Activated naive CD8-positive, alpha-beta T cell treated with anti-CD3 and anti-CD28 coated beads, Interleukin-2, amount 50 U/mL, for 24 hours (primary cell): Measurements from ENCODE around the gene GAN.
A peak's percentile ranks its signal among the peaks of the same experiment; 100 is the strongest.

Experiments used
- ATAC-seq: fragments of 150-1000 bp; cut with Tn5 transposase; one replicate; pipeline ENCODE4 v1.10.0; 2021
- DNase-seq: peaks from one replicate; pipeline ENCODE4 v3.0.0; 2021
- H3K27ac Mint-ChIP-seq: one replicate; pipeline ENCODE4 v1.8.0; 2021; ENCODE audit warnings: mild to moderate bottlenecking, mixed read lengths
- H3K27me3 Mint-ChIP-seq: one replicate; pipeline ENCODE4 v1.8.0; 2021; ENCODE audit warnings: mixed read lengths
- H3K36me3 Mint-ChIP-seq: one replicate; pipeline ENCODE4 v1.8.0; 2021; ENCODE audit warnings: low read depth, mixed read lengths
- H3K4me1 Mint-ChIP-seq: one replicate; pipeline ENCODE4 v1.8.0; 2021; ENCODE audit warnings: mixed read lengths
- H3K4me3 Mint-ChIP-seq: one replicate; pipeline ENCODE4 v1.8.0; 2021; ENCODE audit warnings: mild to moderate bottlenecking, moderate library complexity, mixed read lengths
- H3K9me3 Mint-ChIP-seq: one replicate; pipeline ENCODE4 v1.8.0; 2021; ENCODE audit warnings: mixed read lengths

GAN gene

GRCh38 chr16:81357711-81358260 lies 43.0 kb downstream of the GAN start:
- ATAC-seq (no peak), DNase-seq (no peak)
- Mint-ChIP-seq H3K9me3 (no peaks in the 10 kb centered on the region), H3K27ac (no peak overlapping the region), H3K4me1 (peaks cover 18% of the 10 kb centered on the region), H3K27me3 (no peaks in the 10 kb centered on the region), H3K36me3 (peaks cover 18% of the 10 kb centered on the region), H3K4me3 (no peak overlapping the region)

DNA sequence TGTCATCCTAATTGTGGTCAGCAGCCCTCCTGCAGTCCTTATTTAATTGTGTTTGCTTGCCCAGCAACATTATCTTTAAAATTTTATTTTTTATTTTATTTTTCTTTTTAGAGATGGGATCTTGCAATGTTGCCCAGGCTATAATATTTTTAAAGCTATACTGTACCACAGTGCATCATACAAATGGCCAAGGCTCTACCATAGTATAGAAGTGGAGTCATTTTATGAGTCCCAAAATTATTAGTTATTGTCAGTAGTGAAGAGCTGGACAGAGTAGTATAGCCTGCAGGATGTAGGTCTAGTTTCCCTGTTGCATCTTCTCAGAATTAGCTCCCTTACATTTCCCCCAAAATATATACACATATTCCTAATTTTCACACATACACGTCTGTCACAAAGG lies 44.1 kb downstream of the GAN start:
- ATAC-seq (no peak), DNase-seq (no peak)
- Mint-ChIP-seq H3K27me3 (no peaks in the 10 kb centered on the region), H3K9me3 (no peaks in the 10 kb centered on the region), H3K4me1 (peaks cover 11% of the 10 kb centered on the region), H3K36me3 (peaks cover 20% of the 10 kb centered on the region), H3K27ac (no peak overlapping the region), H3K4me3 (no peak overlapping the region)

- Mint-ChIP-seq H3K9me3 (no peaks in the 10 kb centered on the region), H3K27me3 (no peaks in the 10 kb centered on the region), H3K4me3 (no peak overlapping the region), H3K36me3 (peaks cover 24% of the 10 kb centered on the region), H3K27ac (no peak overlapping the region), H3K4me1 (peaks cover 5% of the 10 kb centered on the region)
- ATAC-seq (no peak), DNase-seq (no peak)
These were observed 45.4 kb downstream of the GAN start for GRCh38 chr16:81360135-81360534.

DNA sequence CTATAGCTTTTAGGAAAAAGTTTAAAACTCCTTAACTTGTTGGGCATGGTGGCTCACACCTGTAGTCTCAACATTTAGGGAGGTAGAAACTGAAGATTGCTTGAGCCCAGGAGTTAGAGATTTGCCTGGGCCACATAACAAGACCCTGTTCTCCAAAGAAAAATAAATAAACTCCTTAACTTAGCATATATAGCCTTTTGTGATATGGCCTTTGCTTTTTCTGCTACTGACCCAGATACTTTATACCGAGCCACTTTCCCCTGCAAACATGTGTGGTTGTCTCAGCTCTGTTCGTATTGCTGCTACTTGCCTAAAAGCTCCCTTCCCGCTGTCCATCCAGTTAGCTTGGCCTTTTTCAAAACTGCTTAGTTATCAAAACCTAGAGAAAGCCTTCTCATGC lies 51.0 kb downstream of the GAN start:
- H3K36me3 Mint-ChIP-seq = peaks cover 18% of the 10 kb centered on the region
- DNase-seq = no peak
- no peak overlapping the region for H3K4me3 Mint-ChIP-seq
- H3K27me3 Mint-ChIP-seq = no peaks in the 10 kb centered on the region
- H3K4me1 Mint-ChIP-seq = no peaks in the 10 kb centered on the region
- H3K9me3 Mint-ChIP-seq = no peaks in the 10 kb centered on the region
- H3K27ac Mint-ChIP-seq = no peak overlapping the region
- ATAC-seq = no peak

GRCh38 chr16:81366316-81366932 lies 51.7 kb downstream of the GAN start:
- peaks cover 18% of the 10 kb centered on the region for H3K36me3 Mint-ChIP-seq
- H3K27me3 Mint-ChIP-seq = no peaks in the 10 kb centered on the region
- H3K27ac Mint-ChIP-seq = no peak overlapping the region
- H3K4me1 Mint-ChIP-seq = no peaks in the 10 kb centered on the region
- DNase-seq (no peak), ATAC-seq (no peak)
- H3K9me3 Mint-ChIP-seq = no peaks in the 10 kb centered on the region
- H3K4me3 Mint-ChIP-seq = no peak overlapping the region

- ATAC-seq (no peak), DNase-seq (no peak)
- Mint-ChIP-seq H3K27ac (no peak overlapping the region), H3K27me3 (no peaks in the 10 kb centered on the region), H3K36me3 (peaks cover 23% of the 10 kb centered on the region), H3K9me3 (no peaks in the 10 kb centered on the region), H3K4me3 (no peak overlapping the region), H3K4me1 (no peaks in the 10 kb centered on the region)
These were observed 53.1 kb downstream of the GAN start for GRCh38 chr16:81367821-81368220.

DNA sequence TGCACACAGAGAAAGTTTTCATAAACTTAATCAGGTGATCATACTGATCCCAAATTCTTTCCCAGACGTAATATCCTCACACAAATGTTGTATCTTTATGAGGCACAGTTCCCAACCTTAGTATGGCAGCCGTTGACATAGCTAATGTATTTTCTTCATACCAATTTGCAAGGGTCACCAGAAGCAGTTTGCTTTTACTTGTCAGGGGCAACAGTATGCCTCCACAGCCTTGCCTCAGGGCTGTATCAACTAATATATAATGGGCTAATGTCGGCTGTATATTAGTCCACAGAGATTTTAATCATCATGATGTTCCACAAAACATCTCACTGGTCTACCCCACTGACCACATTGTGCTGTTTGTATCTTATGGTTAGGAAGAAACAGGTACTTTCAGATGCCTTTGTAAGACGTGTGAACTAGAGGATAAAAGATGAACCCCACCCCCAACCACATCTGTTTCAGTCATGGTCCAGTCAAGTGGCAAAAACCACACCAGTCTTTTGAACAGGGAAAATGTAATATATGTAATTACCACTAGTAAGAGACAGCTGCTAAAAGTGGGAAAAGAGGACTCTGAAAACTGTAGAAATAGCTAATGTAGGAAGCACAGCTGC lies 55.2 kb downstream of the GAN start:
- ATAC-seq (no peak), DNase-seq (no peak)
- H3K9me3 Mint-ChIP-seq = no peaks in the 10 kb centered on the region
- H3K27me3 Mint-ChIP-seq = no peaks in the 10 kb centered on the region
- H3K36me3 Mint-ChIP-seq = peaks cover 23% of the 10 kb centered on the region
- no peak overlapping the region for H3K27ac Mint-ChIP-seq
- H3K4me3 Mint-ChIP-seq = no peak overlapping the region
- peaks cover 4% of the 10 kb centered on the region for H3K4me1 Mint-ChIP-seq

GRCh38 chr16:81371106-81371505 lies 56.3 kb downstream of the GAN start:
- H3K4me1 Mint-ChIP-seq = peaks cover 4% of the 10 kb centered on the region
- H3K27me3 Mint-ChIP-seq = no peaks in the 10 kb centered on the region
- H3K4me3 Mint-ChIP-seq = no peak overlapping the region
- ATAC-seq (no peak), DNase-seq (no peak)
- H3K36me3 Mint-ChIP-seq = peaks cover 23% of the 10 kb centered on the region
- no peak overlapping the region for H3K27ac Mint-ChIP-seq
- H3K9me3 Mint-ChIP-seq = no peaks in the 10 kb centered on the region

DNA sequence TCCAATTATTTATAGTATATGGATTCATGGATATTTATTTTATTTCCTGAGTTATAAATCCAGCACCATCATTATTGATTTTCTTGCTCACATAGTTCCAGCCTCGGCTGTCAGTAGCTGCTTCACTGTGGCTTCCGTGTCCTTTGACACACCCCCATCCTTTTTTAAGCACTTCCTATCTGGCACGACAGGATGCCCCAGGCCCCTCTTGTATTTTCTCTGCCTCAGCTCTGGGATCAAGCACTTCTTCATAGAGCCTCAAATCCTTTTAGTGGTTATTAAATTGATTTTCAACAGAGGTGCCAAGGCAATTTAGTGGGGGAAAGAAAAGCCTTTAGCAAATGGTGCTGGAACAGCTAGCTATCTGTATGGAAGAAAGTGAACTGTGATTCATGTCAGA lies 59.8 kb downstream of the GAN start:
- no peak overlapping the region for H3K4me3 Mint-ChIP-seq
- H3K27ac Mint-ChIP-seq = no peak overlapping the region
- ATAC-seq (no peak), DNase-seq (no peak)
- no peaks in the 10 kb centered on the region for H3K9me3 Mint-ChIP-seq
- peaks cover 6% of the 10 kb centered on the region for H3K4me1 Mint-ChIP-seq
- peaks cover 19% of the 10 kb centered on the region for H3K36me3 Mint-ChIP-seq
- no peaks in the 10 kb centered on the region for H3K27me3 Mint-ChIP-seq

GRCh38 chr16:81376880-81377279 lies 62.1 kb downstream of the GAN start:
- no peaks in the 10 kb centered on the region for H3K27me3 Mint-ChIP-seq
- H3K36me3 Mint-ChIP-seq = peaks cover 19% of the 10 kb centered on the region

GRCh38 chr16:81378049-81378448 lies 63.3 kb downstream of the GAN start:
- Mint-ChIP-seq H3K4me1 (peaks cover 6% of the 10 kb centered on the region), H3K27me3 (no peaks in the 10 kb centered on the region), H3K36me3 (peaks cover 14% of the 10 kb centered on the region), H3K27ac (no peak overlapping the region), H3K4me3 (no peak overlapping the region), H3K9me3 (no peaks in the 10 kb centered on the region)
- no peak for DNase-seq
- ATAC-seq = no peak

More at GRCh38 chr16:81376880-81377279, 62.1 kb downstream of the GAN start:
- peak; percentile 24 for ATAC-seq
- Mint-ChIP-seq H3K9me3 (no peaks in the 10 kb centered on the region), H3K27ac (no peak overlapping the region), H3K4me3 (no peak overlapping the region), H3K4me1 (peaks cover 6% of the 10 kb centered on the region)
- DNase-seq = peak; percentile 23

- ATAC-seq (no peak), DNase-seq (no peak)
- Mint-ChIP-seq H3K9me3 (no peaks in the 10 kb centered on the region), H3K36me3 (peaks cover 9% of the 10 kb centered on the region), H3K4me1 (peaks cover 2% of the 10 kb centered on the region), H3K4me3 (no peak overlapping the region), H3K27ac (no peak overlapping the region), H3K27me3 (no peaks in the 10 kb centered on the region)
These were observed 66.2 kb downstream of the GAN start for GRCh38 chr16:81380932-81381331.

GRCh38 chr16:81384006-81384405 lies 69.2 kb downstream of the GAN start:
- H3K9me3 Mint-ChIP-seq = no peaks in the 10 kb centered on the region
- DNase-seq (no peak), ATAC-seq (no peak)
- H3K4me1 Mint-ChIP-seq = no peaks in the 10 kb centered on the region
- no peak overlapping the region for H3K27ac Mint-ChIP-seq
- H3K4me3 Mint-ChIP-seq = no peak overlapping the region
- no peaks in the 10 kb centered on the region for H3K27me3 Mint-ChIP-seq
- H3K36me3 Mint-ChIP-seq = peaks cover 2% of the 10 kb centered on the region

DNA sequence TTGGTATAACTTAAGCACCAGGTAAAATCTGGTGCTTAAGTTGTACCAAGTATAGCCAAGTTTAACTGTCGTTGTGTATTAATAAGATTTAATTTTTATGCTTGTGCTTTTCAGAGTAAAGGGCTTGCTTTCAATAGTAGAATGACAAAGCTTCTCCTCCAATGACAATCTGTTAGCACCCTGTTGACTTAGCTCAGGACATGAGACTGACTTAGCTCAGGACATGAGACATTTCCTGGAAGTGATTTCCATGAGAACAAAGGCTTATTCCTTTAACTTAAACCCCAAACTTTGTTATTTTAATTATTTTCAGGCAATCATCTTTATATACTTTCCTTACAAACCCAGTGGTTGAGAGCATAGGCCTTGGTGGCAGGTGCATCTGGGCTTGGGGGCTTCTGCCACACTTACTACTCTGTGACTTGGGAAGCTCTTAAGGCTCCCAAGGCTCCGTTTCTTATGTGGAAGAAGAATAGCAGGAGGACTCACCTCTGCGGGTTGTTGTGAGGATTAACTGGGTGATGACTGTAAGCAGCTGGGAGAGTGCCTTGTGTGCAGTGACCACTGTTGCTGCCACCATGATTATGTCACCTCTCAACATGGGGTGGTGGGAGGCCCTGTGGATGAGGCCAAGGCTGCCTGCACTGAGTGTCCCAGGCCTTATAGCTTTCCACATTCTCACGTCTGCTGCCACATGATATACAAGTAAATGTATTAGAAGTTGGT lies 70.4 kb downstream of the GAN start:
- Mint-ChIP-seq H3K36me3 (peaks cover 2% of the 10 kb centered on the region), H3K9me3 (no peaks in the 10 kb centered on the region), H3K27me3 (no peaks in the 10 kb centered on the region), H3K4me3 (no peak overlapping the region), H3K27ac (no peak overlapping the region), H3K4me1 (no peaks in the 10 kb centered on the region)
- ATAC-seq (no peak), DNase-seq (no peak)

DNA sequence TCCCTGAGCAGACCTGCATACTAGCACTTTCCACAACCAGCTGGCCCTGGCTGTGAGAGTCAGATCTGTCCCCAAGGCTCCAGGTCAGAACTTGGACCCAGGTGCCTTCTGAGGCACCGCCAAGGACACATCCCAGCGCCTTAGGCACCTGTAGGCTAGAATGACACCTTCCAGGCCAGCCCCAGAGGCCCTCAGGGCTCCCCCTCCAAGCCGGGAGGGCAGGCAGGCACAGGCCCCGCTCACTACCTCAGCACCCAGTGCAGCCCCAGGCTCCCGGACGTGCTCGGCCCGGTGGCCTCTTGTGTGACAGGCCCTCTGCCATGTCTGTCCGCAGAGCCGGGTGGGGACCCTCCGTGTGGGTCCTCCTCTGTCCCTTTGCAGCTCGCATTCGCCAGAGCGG lies 73.6 kb downstream of the GAN start:
- Mint-ChIP-seq H3K27me3 (no peaks in the 10 kb centered on the region), H3K4me3 (no peak overlapping the region), H3K4me1 (peaks cover 1% of the 10 kb centered on the region), H3K36me3 (peaks cover 10% of the 10 kb centered on the region), H3K9me3 (no peaks in the 10 kb centered on the region), H3K27ac (no peak overlapping the region)
- ATAC-seq = no peak
- DNase-seq = no peak
